WTC11 (cell line): ENCODE data around the gene GET4. TPM values are rescaled to one million over a fixed set of nuclear protein-coding genes. Genes with fewer than 3 reads are reported as not detected.

Experiments
- ATAC-seq: fragments of 200-7000 bp; cut with Tn5 transposase; 2 replicates; pipeline ENCODE4 v1.10.0; 2021; ENCODE audit warnings: mild to moderate bottlenecking, moderate library complexity
- CTCF ChIA-PET: fragments of 300-600 bp; sonication (Branson Sonifier 250); formaldehyde crosslinking; loops from one replicate; lab custom pipeline; 2021; ENCODE audit warnings: antibody characterized with exemption; lab: Charles Lee
- POLR2A ChIA-PET: fragments of 350-600 bp; sonication (Branson Sonifier 250); formaldehyde crosslinking; loops from one replicate; lab custom pipeline; 2021; ENCODE audit warnings: antibody characterized with exemption; lab: Charles Lee
- DNase-seq: peaks from one replicate; pipeline ENCODE4 v3.0.0; 2021; ENCODE audit warnings: low spot score
- H3K27ac Mint-ChIP-seq: 2 replicates; pipeline ENCODE4 v1.8.0; 2021; ENCODE audit warnings: mixed read lengths
- H3K27me3 Mint-ChIP-seq: 2 replicates; pipeline ENCODE4 v1.8.0; 2021; ENCODE audit warnings: low read depth, mild to moderate bottlenecking, moderate library complexity, mixed read lengths
- H3K36me3 Mint-ChIP-seq: 2 replicates; pipeline ENCODE4 v1.8.0; 2021; ENCODE audit warnings: mixed read lengths
- H3K4me1 Mint-ChIP-seq: 2 replicates; pipeline ENCODE4 v1.8.0; 2022; ENCODE audit warnings: mixed read lengths
- H3K4me3 Mint-ChIP-seq: 2 replicates; pipeline ENCODE4 v1.8.0; 2021; ENCODE audit warnings: mild to moderate bottlenecking, moderate library complexity, mixed read lengths
- H3K9me3 Mint-ChIP-seq: 2 replicates; pipeline ENCODE4 v1.8.0; 2021; ENCODE audit warnings: mixed read lengths
- ELF4 ChIP-seq: sonication (generic); formaldehyde crosslinking; IDR thresholded peaks from 2 replicates; pipeline ENCODE4 v1.8.1; 2022; ENCODE audit warnings: low read depth, mild to moderate bottlenecking, moderate library complexity, missing genetic modification reagents
- MXD4 ChIP-seq: fragments of 250-450 bp; sonication (Bioruptor Pico); IDR thresholded peaks from 2 replicates; pipeline ENCODE4 v1.8.0; 2021; ENCODE audit warnings: mild to moderate bottlenecking, moderate library complexity, borderline replicate concordance
- PRRX2 ChIP-seq: fragments of 250-450 bp; sonication (Bioruptor Pico); IDR thresholded peaks from 2 replicates; pipeline ENCODE4 v1.8.0; 2021; ENCODE audit warnings: mild to moderate bottlenecking
- ZNF263 ChIP-seq: sonication (generic); formaldehyde crosslinking; IDR thresholded peaks from 2 replicates; pipeline ENCODE4 v1.8.1; 2022; ENCODE audit warnings: low read depth, mild to moderate bottlenecking, moderate library complexity, missing genetic modification reagents
- total RNA-seq: library from RNA; stranded (reverse); gene quantifications from 3 replicates; pipeline ENCODE4 v1.2.3, GENCODE V29; 2021
- TF ChIP-seq, protein P1 (sequence below): fragments of 250-450 bp; sonication (Bioruptor Pico); IDR thresholded peaks from 2 replicates; pipeline ENCODE4 v1.9.0; 2021; ENCODE audit warnings: moderate library complexity, mild to moderate bottlenecking, inconsistent platforms, borderline replicate concordance
- TF ChIP-seq, protein P2 (sequence below): sonication (generic); formaldehyde crosslinking; IDR thresholded peaks from 2 replicates; pipeline ENCODE4 v1.8.0; 2022; ENCODE audit warnings: missing genetic modification reagents

GET4 gene
- total RNA-seq, 1 experiment from 2014 or later = 73.0 TPM

DNA sequence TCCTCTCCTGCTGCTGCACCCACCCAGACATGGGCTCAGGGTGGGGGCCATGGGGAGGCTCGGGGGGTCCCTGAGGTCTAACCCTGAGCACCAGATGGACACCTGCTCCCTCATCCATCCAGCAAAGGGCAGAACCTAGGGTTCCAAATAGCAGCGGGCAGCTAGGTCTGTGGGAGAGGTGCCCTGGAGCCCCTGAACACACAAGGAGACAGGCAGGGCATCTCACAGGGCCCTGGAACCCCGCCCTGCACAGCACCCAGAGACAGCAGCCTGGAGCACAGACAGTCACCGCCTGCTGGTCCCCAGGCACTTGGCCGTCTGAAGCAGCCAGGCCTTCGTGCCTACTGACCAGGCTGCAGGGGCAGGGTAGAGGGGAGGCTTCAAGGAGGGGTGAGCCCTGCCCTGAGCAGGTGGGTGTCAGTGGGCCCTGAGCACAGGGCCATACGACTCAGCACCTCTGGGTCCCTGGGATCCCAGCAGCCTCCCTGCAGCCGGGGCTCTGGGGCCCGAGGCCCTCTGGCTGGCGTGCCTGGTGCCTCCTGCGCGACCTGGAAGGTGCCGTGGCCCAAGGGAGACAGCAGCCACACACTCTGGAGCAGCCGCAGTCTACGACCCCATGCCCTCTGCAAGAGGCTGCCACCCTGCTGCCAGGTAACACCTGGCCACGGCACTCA lies 38.3 kb downstream of the GET4 start (continued):
- no peak for TF ChIP-seq PRRX2

DNA sequence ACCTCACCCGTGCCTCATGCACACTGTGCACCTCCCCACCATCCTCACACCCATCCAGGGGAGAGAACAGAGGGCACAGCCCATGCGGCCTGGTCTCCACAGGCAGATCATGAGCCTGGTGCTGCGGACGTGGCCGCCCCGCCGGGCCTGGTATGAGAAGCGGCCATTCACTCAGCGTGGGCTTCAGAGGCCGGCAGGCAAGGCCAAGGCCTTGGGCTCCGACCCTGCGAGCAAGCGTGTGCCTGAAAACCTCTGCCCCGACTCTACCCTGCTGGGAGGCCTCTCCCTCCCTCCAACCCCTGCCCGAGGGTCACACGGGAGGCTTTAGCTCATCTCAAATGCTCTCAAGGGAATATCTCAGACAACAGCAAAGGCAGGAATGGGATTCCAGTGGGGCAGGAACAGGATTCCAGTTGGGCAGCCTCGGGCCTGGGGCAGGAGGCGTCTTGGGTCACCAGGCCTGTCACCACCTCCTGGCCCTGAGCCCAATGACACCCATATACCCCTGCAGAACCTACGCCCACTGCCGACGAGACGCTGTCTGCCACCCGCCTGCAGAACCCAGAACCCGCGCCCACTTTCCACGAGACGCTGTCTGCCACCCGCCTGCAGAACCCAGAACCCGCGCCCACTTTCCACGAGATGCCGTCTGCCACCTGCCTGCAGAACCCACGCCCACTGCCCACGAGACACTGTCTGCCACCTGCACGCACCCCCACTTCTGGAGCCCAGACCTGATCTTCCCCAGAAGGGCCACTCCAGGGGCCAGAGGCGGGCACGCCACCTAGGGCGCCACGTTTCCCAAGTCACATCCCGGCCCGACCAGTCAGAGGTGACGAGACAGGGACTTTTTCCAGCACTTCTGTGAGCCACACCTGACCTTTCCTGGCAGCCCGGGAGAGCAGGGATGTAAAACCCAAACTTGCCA lies 39.2 kb downstream of the GET4 start:
- Mint-ChIP-seq H3K27ac (no peak overlapping the region), H3K4me3 (no peak overlapping the region), H3K27me3 (no peaks in the 10 kb centered on the region), H3K4me1 (0 out of 2 replicates have a peak, but pooled peaks cover under 1% of the 10 kb centered on the region), H3K9me3 (no peaks in the 10 kb centered on the region), H3K36me3 (no peaks in the 10 kb centered on the region)
- ChIA-PET CTCF (no interaction called here), POLR2A (no interaction called here)
- DNase-seq (no peak), ATAC-seq (no peak)
- TF ChIP-seq ELF4 (CRISPR knock-in tag) = no peak
- TF ChIP-seq, protein P1, sequence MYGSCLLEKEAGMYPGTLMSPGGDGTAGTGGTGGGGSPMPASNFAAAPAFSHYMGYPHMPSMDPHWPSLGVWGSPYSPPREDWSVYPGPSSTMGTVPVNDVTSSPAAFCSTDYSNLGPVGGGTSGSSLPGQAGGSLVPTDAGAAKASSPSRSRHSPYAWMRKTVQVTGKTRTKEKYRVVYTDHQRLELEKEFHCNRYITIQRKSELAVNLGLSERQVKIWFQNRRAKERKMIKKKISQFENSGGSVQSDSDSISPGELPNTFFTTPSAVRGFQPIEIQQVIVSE (CRISPR knock-in tag) = no peak
- TF ChIP-seq, protein P2, sequence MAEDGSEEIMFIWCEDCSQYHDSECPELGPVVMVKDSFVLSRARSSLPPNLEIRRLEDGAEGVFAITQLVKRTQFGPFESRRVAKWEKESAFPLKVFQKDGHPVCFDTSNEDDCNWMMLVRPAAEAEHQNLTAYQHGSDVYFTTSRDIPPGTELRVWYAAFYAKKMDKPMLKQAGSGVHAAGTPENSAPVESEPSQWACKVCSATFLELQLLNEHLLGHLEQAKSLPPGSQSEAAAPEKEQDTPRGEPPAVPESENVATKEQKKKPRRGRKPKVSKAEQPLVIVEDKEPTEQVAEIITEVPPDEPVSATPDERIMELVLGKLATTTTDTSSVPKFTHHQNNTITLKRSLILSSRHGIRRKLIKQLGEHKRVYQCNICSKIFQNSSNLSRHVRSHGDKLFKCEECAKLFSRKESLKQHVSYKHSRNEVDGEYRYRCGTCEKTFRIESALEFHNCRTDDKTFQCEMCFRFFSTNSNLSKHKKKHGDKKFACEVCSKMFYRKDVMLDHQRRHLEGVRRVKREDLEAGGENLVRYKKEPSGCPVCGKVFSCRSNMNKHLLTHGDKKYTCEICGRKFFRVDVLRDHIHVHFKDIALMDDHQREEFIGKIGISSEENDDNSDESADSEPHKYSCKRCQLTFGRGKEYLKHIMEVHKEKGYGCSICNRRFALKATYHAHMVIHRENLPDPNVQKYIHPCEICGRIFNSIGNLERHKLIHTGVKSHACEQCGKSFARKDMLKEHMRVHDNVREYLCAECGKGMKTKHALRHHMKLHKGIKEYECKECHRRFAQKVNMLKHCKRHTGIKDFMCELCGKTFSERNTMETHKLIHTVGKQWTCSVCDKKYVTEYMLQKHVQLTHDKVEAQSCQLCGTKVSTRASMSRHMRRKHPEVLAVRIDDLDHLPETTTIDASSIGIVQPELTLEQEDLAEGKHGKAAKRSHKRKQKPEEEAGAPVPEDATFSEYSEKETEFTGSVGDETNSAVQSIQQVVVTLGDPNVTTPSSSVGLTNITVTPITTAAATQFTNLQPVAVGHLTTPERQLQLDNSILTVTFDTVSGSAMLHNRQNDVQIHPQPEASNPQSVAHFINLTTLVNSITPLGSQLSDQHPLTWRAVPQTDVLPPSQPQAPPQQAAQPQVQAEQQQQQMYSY (CRISPR knock-in tag) = peak; percentile 41; the same call in 1 of the 2 replicates
- TF ChIP-seq MXD4 (CRISPR knock-in tag) = no peak

DNA sequence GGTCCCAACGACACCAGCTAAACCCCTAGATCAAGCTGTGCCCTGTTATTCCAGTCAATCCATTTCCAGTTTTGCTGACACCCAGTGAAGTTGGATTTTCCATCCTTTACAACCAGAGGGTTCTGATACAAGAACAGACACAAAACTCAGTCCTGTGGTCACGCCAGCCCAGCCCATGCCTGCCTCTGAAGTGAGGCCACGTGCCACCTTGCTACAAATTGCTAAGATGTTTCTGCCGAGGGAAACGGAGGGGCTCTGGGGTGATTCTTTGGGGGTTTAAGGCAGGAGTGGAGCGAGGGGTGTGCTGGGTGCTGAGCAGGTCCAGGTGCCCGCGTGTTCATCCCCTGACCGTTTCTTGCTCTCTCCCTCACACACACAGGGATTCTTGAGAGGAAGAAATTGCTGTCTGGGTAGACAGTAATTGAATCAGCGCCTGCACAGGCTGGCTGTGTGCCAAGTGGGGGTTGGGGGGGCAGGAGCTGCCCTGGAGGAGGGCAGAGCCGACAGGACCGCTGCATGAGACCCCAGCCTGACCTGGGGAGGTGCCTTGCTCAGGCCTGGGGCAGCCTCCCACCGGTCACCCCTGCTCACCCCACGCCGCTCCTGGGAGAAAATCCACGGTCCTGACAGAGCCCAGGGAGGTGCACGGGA lies 40.1 kb downstream of the GET4 start:
- ATAC-seq (no peak), DNase-seq (no peak)
- POLR2A ChIA-PET = no interaction called here
- CTCF ChIA-PET = no interaction called here
- Mint-ChIP-seq H3K4me3 (no peak overlapping the region), H3K36me3 (no peaks in the 10 kb centered on the region), H3K27ac (no peak overlapping the region), H3K4me1 (no peaks in the 10 kb centered on the region), H3K27me3 (no peaks in the 10 kb centered on the region), H3K9me3 (no peaks in the 10 kb centered on the region)
- TF ChIP-seq ZNF263 = no peak
- TF ChIP-seq, protein P2 (CRISPR knock-in tag) = peak; percentile 38
